Measurements from ENCODE around the gene ING1.
"Not testable (repeated sequence)": the region's sequence is repeated elsewhere in the genome, so short reads cannot be mapped to it uniquely, and the experiment has no call there.

ING1 gene

GRCh38 chr13:110713642-110713952 is at the start of gene ING1:
TSS of gene ING1 (plus strand) at chr13:110713700. CDS start at chr13:110714150, 450 bp downstream.
- no peak for DNase-seq

GRCh38 chr13:110664041-110664440 is 49.5 kb upstream of the ING1 start:
- DNase-seq = no peak

- no peak for DNase-seq
Measured at GRCh38 chr13:110664673-110665072, 48.8 kb upstream of the ING1 start.

GRCh38 chr13:110665491-110666254 is 47.8 kb upstream of the ING1 start:
- no peak for DNase-seq

GRCh38 chr13:110666255-110666533 is 47.3 kb upstream of the ING1 start:
- DNase-seq = no peak

GRCh38 chr13:110669036-110669435 is 44.5 kb upstream of the ING1 start:
- DNase-seq = peak; percentile 33

- peak; percentile 49 for DNase-seq
Measured at GRCh38 chr13:110669814-110670213, 43.7 kb upstream of the ING1 start.

- peak; percentile 71 for DNase-seq
Measured at GRCh38 chr13:110676595-110677587, 36.6 kb upstream of the ING1 start.

- no peak for DNase-seq
Measured at GRCh38 chr13:110677731-110678545, 35.6 kb upstream of the ING1 start.

GRCh38 chr13:110680852-110681251 is 32.6 kb upstream of the ING1 start:
- peak; percentile 66 for DNase-seq

GRCh38 chr13:110681868-110682550 is 31.5 kb upstream of the ING1 start:
- no peak for DNase-seq

- DNase-seq = no peak
Measured at GRCh38 chr13:110682746-110683145, 30.8 kb upstream of the ING1 start.

GRCh38 chr13:110683203-110683883 is 30.2 kb upstream of the ING1 start:
- DNase-seq = no peak

GRCh38 chr13:110683921-110684320 is 29.6 kb upstream of the ING1 start:
- no peak for DNase-seq

GRCh38 chr13:110684388-110685056 is 29.0 kb upstream of the ING1 start:
- no peak for DNase-seq

- DNase-seq = no peak
Measured at GRCh38 chr13:110685305-110686020, 28.0 kb upstream of the ING1 start.

- DNase-seq = no peak
Measured at GRCh38 chr13:110687736-110688135, 25.8 kb upstream of the ING1 start.

- DNase-seq = no peak
Measured at GRCh38 chr13:110689041-110689440, 24.5 kb upstream of the ING1 start.

GRCh38 chr13:110689711-110690110 is 23.8 kb upstream of the ING1 start:
- DNase-seq = no peak

- DNase-seq = no peak
Measured at GRCh38 chr13:110690516-110690915, 23.0 kb upstream of the ING1 start.

GRCh38 chr13:110695774-110696173 is 17.7 kb upstream of the ING1 start:
- DNase-seq = not testable (repeated sequence)
